Measurements from ENCODE around the gene SLC6A17.

SLC6A17 gene

GRCh38 chr1:110212169-110213142 is 62.2 kb downstream of the SLC6A17 start:
- H3K4me3 ChIP-seq (ENCODE audit: low read length in 2 of 2), result peak overlapping the region in 1 of 2 donors; percentile 80
- H3K4me1 ChIP-seq (ENCODE audit: control insufficient read depth, insufficient read depth, low read length), result peaks cover 39% of the 10 kb centered on the region
- no peak overlapping the region for H3K27ac ChIP-seq (ENCODE audit: low read length)
- no peaks in the 10 kb centered on the region for H3K36me3 ChIP-seq (ENCODE audit: control insufficient read depth in 2 of 2, insufficient read depth in 2 of 2, low read length in 2 of 2)
- no peaks in the 10 kb centered on the region for H3K9me3 ChIP-seq (ENCODE audit: control insufficient read depth in 2 of 2, low read length in 2 of 2)
- H3K9ac ChIP-seq (ENCODE audit: low read length in 2 of 2), result no peak overlapping the region
- peaks cover 0 to 7% of the 10 kb centered on the region in 2 donors for H3K27me3 ChIP-seq (ENCODE audit: control insufficient read depth in 1 of 2, insufficient read depth in 2 of 2, low read length in 2 of 2)

- Histone ChIP-seq H3K27ac (ENCODE audit: low read length) (no peak overlapping the region), H3K4me1 (ENCODE audit: control insufficient read depth, insufficient read depth, low read length) (peaks cover 39% of the 10 kb centered on the region), H3K36me3 (ENCODE audit: control insufficient read depth in 2 of 2, insufficient read depth in 2 of 2, low read length in 2 of 2) (no peaks in the 10 kb centered on the region), H3K4me3 (ENCODE audit: low read length in 2 of 2) (no peak overlapping the region), H3K9ac (ENCODE audit: low read length in 2 of 2) (no peak overlapping the region), H3K9me3 (ENCODE audit: control insufficient read depth in 2 of 2, low read length in 2 of 2) (no peaks in the 10 kb centered on the region), H3K27me3 (ENCODE audit: control insufficient read depth in 1 of 2, insufficient read depth in 2 of 2, low read length in 2 of 2) (peaks cover 0 to 7% of the 10 kb centered on the region in 2 donors)
Measured at GRCh38 chr1:110213143-110213540, 62.8 kb downstream of the SLC6A17 start.

GRCh38 chr1:110214454-110215404 is 64.4 kb downstream of the SLC6A17 start:
- H3K4me3 ChIP-seq (ENCODE audit: low read length in 2 of 2), result no peak overlapping the region
- H3K36me3 ChIP-seq (ENCODE audit: control insufficient read depth in 2 of 2, insufficient read depth in 2 of 2, low read length in 2 of 2), result no peaks in the 10 kb centered on the region
- no peaks in the 10 kb centered on the region for H3K9me3 ChIP-seq (ENCODE audit: control insufficient read depth in 2 of 2, low read length in 2 of 2)
- H3K27me3 ChIP-seq (ENCODE audit: control insufficient read depth in 1 of 2, insufficient read depth in 2 of 2, low read length in 2 of 2), result peaks cover 0 to 7% of the 10 kb centered on the region in 2 donors
- H3K9ac ChIP-seq (ENCODE audit: low read length in 2 of 2), result no peak overlapping the region
- H3K4me1 ChIP-seq (ENCODE audit: control insufficient read depth, insufficient read depth, low read length), result peaks cover 33% of the 10 kb centered on the region
- no peak overlapping the region for H3K27ac ChIP-seq (ENCODE audit: low read length)

- Histone ChIP-seq H3K27me3 (ENCODE audit: control insufficient read depth in 1 of 2, insufficient read depth in 2 of 2, low read length in 2 of 2) (peaks cover 0 to 7% of the 10 kb centered on the region in 2 donors), H3K9me3 (ENCODE audit: control insufficient read depth in 2 of 2, low read length in 2 of 2) (no peaks in the 10 kb centered on the region), H3K4me3 (ENCODE audit: low read length in 2 of 2) (no peak overlapping the region), H3K4me1 (ENCODE audit: control insufficient read depth, insufficient read depth, low read length) (peaks cover 30% of the 10 kb centered on the region), H3K9ac (ENCODE audit: low read length in 2 of 2) (no peak overlapping the region), H3K27ac (ENCODE audit: low read length) (no peak overlapping the region), H3K36me3 (ENCODE audit: control insufficient read depth in 2 of 2, insufficient read depth in 2 of 2, low read length in 2 of 2) (no peaks in the 10 kb centered on the region)
Measured at GRCh38 chr1:110215621-110216515, 65.6 kb downstream of the SLC6A17 start.

GRCh38 chr1:110216844-110217444 is 66.7 kb downstream of the SLC6A17 start:
- H3K4me1 ChIP-seq (ENCODE audit: control insufficient read depth, insufficient read depth, low read length), result peaks cover 19% of the 10 kb centered on the region
- no peak overlapping the region for H3K27ac ChIP-seq (ENCODE audit: low read length)
- no peaks in the 10 kb centered on the region for H3K36me3 ChIP-seq (ENCODE audit: control insufficient read depth in 2 of 2, insufficient read depth in 2 of 2, low read length in 2 of 2)
- no peaks in the 10 kb centered on the region for H3K9me3 ChIP-seq (ENCODE audit: control insufficient read depth in 2 of 2, low read length in 2 of 2)
- H3K9ac ChIP-seq (ENCODE audit: low read length in 2 of 2), result no peak overlapping the region
- no peak overlapping the region for H3K4me3 ChIP-seq (ENCODE audit: low read length in 2 of 2)
- H3K27me3 ChIP-seq (ENCODE audit: control insufficient read depth in 1 of 2, insufficient read depth in 2 of 2, low read length in 2 of 2), result peaks cover 0 to under 1% of the 10 kb centered on the region in 2 donors

DNA sequence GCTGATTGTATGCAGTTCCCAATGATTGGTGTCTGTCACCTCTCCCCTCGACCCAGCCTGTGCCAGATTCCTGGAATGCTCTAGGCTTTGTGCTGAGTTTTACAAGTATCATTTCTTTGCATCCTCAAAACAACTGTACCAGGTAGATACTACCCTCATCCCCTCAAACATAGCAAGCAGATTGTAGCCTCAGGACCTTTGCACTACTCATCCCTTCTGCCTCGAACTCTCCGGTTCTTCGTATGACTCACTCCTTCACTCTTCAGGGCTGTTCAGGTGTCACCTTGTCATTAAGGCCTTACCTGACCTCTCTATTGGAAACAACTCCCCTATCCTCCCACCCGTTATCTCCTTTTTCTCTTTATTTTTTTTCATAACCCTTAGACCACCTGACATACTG is 67.8 kb downstream of the SLC6A17 start:
- Histone ChIP-seq H3K27me3 (ENCODE audit: control insufficient read depth in 1 of 2, insufficient read depth in 2 of 2, low read length in 2 of 2) (no peaks in the 10 kb centered on the region), H3K9me3 (ENCODE audit: control insufficient read depth in 2 of 2, low read length in 2 of 2) (no peaks in the 10 kb centered on the region), H3K4me1 (ENCODE audit: control insufficient read depth, insufficient read depth, low read length) (peaks cover 8% of the 10 kb centered on the region), H3K27ac (ENCODE audit: low read length) (no peak overlapping the region), H3K4me3 (ENCODE audit: low read length in 2 of 2) (no peak overlapping the region), H3K36me3 (ENCODE audit: control insufficient read depth in 2 of 2, insufficient read depth in 2 of 2, low read length in 2 of 2) (peaks cover 0 to 2% of the 10 kb centered on the region in 2 donors), H3K9ac (ENCODE audit: low read length in 2 of 2) (no peak overlapping the region)

DNA sequence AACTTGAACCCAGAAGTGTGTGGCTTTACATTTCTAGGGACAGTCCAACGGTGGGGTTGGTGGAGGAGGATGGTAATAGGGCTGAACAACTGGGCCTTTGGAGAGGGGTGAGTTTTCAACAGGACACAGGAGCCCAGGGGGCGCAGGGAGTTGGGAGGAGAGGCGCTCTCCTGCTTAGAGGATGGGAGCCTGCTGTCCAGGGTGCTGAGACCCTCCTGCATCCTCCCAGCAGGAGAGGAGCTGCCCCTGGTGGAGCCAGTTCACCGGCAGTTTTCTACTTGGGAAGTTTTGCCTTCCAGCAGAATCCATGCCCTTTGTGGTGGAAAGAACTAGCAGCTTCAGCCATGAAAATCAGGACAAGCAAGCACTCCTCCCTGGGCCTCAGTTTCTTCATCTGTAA is 68.4 kb downstream of the SLC6A17 start:
- Histone ChIP-seq H3K36me3 (ENCODE audit: control insufficient read depth in 2 of 2, insufficient read depth in 2 of 2, low read length in 2 of 2) (peaks cover 0 to 2% of the 10 kb centered on the region in 2 donors), H3K27ac (ENCODE audit: low read length) (no peak overlapping the region), H3K4me3 (ENCODE audit: low read length in 2 of 2) (no peak overlapping the region), H3K4me1 (ENCODE audit: control insufficient read depth, insufficient read depth, low read length) (peaks cover 6% of the 10 kb centered on the region), H3K9ac (ENCODE audit: low read length in 2 of 2) (no peak overlapping the region), H3K27me3 (ENCODE audit: control insufficient read depth in 1 of 2, insufficient read depth in 2 of 2, low read length in 2 of 2) (no peaks in the 10 kb centered on the region), H3K9me3 (ENCODE audit: control insufficient read depth in 2 of 2, low read length in 2 of 2) (no peaks in the 10 kb centered on the region)

GRCh38 chr1:110220324-110220723 is 70.0 kb downstream of the SLC6A17 start:
- Histone ChIP-seq H3K27ac (ENCODE audit: low read length) (no peak overlapping the region), H3K4me3 (ENCODE audit: low read length in 2 of 2) (no peak overlapping the region), H3K27me3 (ENCODE audit: control insufficient read depth in 1 of 2, insufficient read depth in 2 of 2, low read length in 2 of 2) (no peaks in the 10 kb centered on the region), H3K9me3 (ENCODE audit: control insufficient read depth in 2 of 2, low read length in 2 of 2) (no peaks in the 10 kb centered on the region), H3K4me1 (ENCODE audit: control insufficient read depth, insufficient read depth, low read length) (peaks cover under 1% of the 10 kb centered on the region), H3K9ac (ENCODE audit: low read length in 2 of 2) (no peak overlapping the region), H3K36me3 (ENCODE audit: control insufficient read depth in 2 of 2, insufficient read depth in 2 of 2, low read length in 2 of 2) (peaks cover 0 to 2% of the 10 kb centered on the region in 2 donors)

- Histone ChIP-seq H3K9ac (ENCODE audit: low read length in 2 of 2) (no peak overlapping the region), H3K36me3 (ENCODE audit: control insufficient read depth in 2 of 2, insufficient read depth in 2 of 2, low read length in 2 of 2) (peaks cover 0 to 2% of the 10 kb centered on the region in 2 donors), H3K4me1 (ENCODE audit: control insufficient read depth, insufficient read depth, low read length) (no peaks in the 10 kb centered on the region), H3K4me3 (ENCODE audit: low read length in 2 of 2) (no peak overlapping the region), H3K9me3 (ENCODE audit: control insufficient read depth in 2 of 2, low read length in 2 of 2) (no peaks in the 10 kb centered on the region), H3K27me3 (ENCODE audit: control insufficient read depth in 1 of 2, insufficient read depth in 2 of 2, low read length in 2 of 2) (no peaks in the 10 kb centered on the region), H3K27ac (ENCODE audit: low read length) (no peak overlapping the region)
Measured at GRCh38 chr1:110221119-110221518, 70.8 kb downstream of the SLC6A17 start.
